Subcutaneous abdominal adipose tissue (tissue), 5 donors: ENCODE data around the gene TPM4.
A peak's percentile ranks its signal among the peaks of the same experiment; 100 is the strongest.

Experiments
- H3K27ac ChIP-seq: one replicate; pipeline ENCODE4 v1.7.0; 2013; ENCODE audit warnings: low read depth, mild to moderate bottlenecking, inconsistent platforms, low read length, moderate library complexity
- H3K27me3 ChIP-seq, 5 donors: one replicate each; pipeline ENCODE4 v1.7.0; 2013; ENCODE audit warnings: low read length in 5 of 5, inconsistent platforms in 1 of 5; ENCODE audit not compliant: control insufficient read depth in 5 of 5, insufficient read depth in 4 of 5
- H3K36me3 ChIP-seq, 5 donors: one replicate each; pipeline ENCODE4 v1.7.0; 2013; ENCODE audit warnings: low read length in 5 of 5; ENCODE audit not compliant: control insufficient read depth in 5 of 5, insufficient read depth in 5 of 5
- H3K4me1 ChIP-seq, 5 donors: one replicate each; pipeline ENCODE4 v1.7.0; 2013; ENCODE audit warnings: low read length in 5 of 5, mild to moderate bottlenecking in 3 of 5, moderate library complexity in 1 of 5; ENCODE audit not compliant: control insufficient read depth in 5 of 5, insufficient read depth in 5 of 5
- H3K4me3 ChIP-seq, 5 donors: one replicate each; pipeline ENCODE4 v1.7.0; 2013; ENCODE audit warnings: low read length in 5 of 5, low read depth in 1 of 5
- H3K9ac ChIP-seq, 5 donors: one replicate each; pipeline ENCODE4 v1.7.0; 2013; ENCODE audit warnings: low read length in 5 of 5, mild to moderate bottlenecking in 4 of 5, moderate library complexity in 3 of 5
- H3K9me3 ChIP-seq, 5 donors: one replicate each; pipeline ENCODE4 v1.7.0; 2013; ENCODE audit warnings: low read length in 5 of 5; ENCODE audit not compliant: control insufficient read depth in 5 of 5
- donor health status: healthy.
- donor health status: healthy.
- donor health status: healthy.
- donor health status: healthy.
- donor health status: healthy.

Gene TPM4

DNA sequence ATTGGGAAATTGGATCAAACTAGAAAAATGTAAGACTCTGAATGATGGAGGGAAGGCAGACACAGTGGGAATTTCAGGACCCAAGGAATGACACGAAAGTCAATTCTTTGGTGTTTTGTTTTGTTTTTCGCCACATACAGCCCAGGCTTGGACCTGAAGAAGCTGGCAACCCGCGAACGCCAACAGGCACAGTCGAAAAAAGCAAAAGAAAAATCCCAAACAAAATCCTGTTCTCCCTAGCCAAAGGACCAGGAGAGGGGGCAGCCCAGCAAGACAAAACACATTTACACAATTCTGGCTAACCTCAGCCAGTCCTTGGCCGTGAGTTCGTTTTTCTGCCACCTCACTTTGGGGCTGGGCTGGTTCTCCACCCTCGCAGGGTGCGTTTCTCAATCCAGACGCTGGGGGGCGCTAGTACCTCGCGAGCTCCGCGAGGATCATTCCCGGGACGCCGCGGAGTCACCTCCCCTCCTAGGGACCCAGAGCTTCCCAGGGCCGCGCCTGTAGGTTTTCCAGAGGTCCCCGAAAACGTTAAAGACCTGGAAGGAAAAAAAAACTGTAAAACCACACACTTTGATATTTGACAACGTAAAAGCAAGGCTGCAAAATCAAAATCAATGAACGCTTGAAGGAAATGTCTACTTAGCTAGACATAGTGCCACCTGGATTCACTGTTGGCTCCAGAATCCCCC is 34.9 kb upstream of the TPM4 start:
- H3K9me3 ChIP-seq, result no peaks in the 10 kb centered on the region
- H3K27me3 ChIP-seq, result no peaks in the 10 kb centered on the region
- H3K4me1 ChIP-seq, result peaks cover 0 to 18% (median 13%) of the 10 kb centered on the region in 5 donors
- H3K36me3 ChIP-seq, result no peaks in the 10 kb centered on the region
- peak overlapping the region; percentile 12 to 54 (median 41) for H3K4me3 ChIP-seq
- peak overlapping the region in 3 of 5 donors; percentile 21 to 46 (median 38) for H3K9ac ChIP-seq
- H3K27ac ChIP-seq, result no peak overlapping the region

GRCh38 chr19:16041991-16042386 is 34.3 kb upstream of the TPM4 start:
- Histone ChIP-seq H3K27me3 (no peaks in the 10 kb centered on the region), H3K4me1 (peaks cover 0 to 18% (median 13%) of the 10 kb centered on the region in 5 donors), H3K27ac (no peak overlapping the region), H3K36me3 (no peaks in the 10 kb centered on the region), H3K4me3 (peak overlapping the region in 1 of 5 donors; percentile 19), H3K9me3 (no peaks in the 10 kb centered on the region), H3K9ac (no peak overlapping the region)

DNA sequence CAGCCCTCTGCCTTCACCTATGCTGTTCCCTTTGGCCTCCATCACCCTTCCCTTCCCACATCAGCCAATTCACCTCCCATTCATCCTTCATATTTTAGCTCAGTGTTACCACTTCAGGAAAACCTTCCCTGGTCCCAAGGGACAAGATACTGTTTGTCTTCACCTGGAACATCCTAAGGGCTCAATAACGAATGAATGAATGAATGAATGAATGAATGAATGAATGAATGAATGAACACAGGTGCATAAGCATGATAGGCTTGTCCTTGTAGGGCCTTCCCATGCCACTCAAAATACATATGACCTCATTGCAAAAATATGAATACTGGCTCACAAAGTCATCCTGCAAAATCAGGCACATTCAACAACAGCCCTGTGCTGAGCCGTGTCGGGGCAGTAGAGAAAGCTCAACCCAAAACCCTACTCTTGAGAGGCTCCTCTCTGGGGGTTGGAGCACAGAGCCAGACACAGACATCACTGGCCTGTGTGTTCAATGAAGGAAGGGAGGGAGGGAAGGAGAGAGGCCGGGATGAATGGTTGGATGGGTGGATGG is 33.7 kb upstream of the TPM4 start:
- H3K9me3 ChIP-seq, result no peaks in the 10 kb centered on the region
- no peak overlapping the region for H3K9ac ChIP-seq
- H3K27me3 ChIP-seq, result no peaks in the 10 kb centered on the region

DNA sequence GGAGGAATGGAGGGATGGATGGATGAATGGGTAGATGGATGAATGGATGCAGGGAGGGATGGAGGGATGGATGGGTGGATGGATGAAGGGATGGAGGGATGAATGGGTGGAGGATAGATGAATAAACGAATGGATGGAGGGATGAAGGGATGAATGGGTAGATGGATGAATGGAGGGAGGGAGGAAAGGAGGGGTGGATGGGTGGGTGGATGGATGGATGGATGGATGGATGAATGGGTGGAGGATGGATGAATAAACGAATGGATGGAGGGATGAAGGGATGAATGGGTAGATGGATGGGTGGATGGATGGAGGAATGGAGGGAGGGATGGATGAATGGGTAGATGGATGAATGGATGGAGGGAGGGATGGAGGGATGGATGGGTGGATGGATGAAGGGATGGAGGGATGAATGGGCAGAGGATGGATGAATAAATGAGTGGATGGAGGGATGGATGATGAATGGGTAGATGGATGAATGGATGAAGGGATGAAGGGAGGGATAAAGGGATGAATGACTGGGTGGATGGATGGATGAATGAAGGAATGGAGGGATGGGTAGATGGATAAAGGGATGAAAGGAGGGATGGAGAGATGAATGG is 33.0 kb upstream of the TPM4 start:
- Histone ChIP-seq H3K36me3 (no peaks in the 10 kb centered on the region), H3K27ac (no peak overlapping the region), H3K4me3 (no peak overlapping the region), H3K9ac (no peak overlapping the region), H3K4me1 (peaks cover 0 to 18% (median 13%) of the 10 kb centered on the region in 5 donors), H3K9me3 (no peaks in the 10 kb centered on the region), H3K27me3 (no peaks in the 10 kb centered on the region)

More for the DNA sequence above, 33.7 kb upstream of the TPM4 start:
- Histone ChIP-seq H3K4me3 (no peak overlapping the region), H3K27ac (no peak overlapping the region), H3K4me1 (peaks cover 0 to 18% (median 13%) of the 10 kb centered on the region in 5 donors), H3K36me3 (no peaks in the 10 kb centered on the region)

GRCh38 chr19:16044746-16045145 is 31.5 kb upstream of the TPM4 start:
- H3K27ac ChIP-seq, result no peak overlapping the region
- no peak overlapping the region for H3K4me3 ChIP-seq
- H3K36me3 ChIP-seq, result no peaks in the 10 kb centered on the region
- H3K9me3 ChIP-seq, result no peaks in the 10 kb centered on the region
- H3K27me3 ChIP-seq, result no peaks in the 10 kb centered on the region
- H3K9ac ChIP-seq, result no peak overlapping the region
- peaks cover 0 to 18% (median 13%) of the 10 kb centered on the region in 5 donors for H3K4me1 ChIP-seq

DNA sequence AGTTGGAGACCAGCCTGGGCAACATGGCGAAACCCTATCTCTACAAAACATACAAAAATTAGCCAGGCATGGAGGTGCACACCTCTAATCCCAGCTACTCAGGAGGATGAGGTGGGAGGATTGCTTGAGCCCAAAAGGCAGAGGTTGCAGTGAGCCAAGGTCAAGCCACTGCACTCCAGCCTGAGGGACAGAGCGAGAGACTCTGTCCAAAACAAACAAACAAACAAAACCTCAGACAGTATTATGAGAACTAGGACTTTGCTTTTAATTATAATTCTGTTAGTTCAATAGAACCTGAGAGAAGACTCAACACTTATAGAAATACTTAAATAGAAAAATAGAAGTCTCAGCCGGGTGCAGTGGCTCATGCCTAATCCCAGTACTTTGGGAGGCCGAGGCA is 31.1 kb upstream of the TPM4 start:
- no peak overlapping the region for H3K9ac ChIP-seq
- H3K36me3 ChIP-seq, result no peaks in the 10 kb centered on the region
- H3K4me3 ChIP-seq, result no peak overlapping the region
- H3K27me3 ChIP-seq, result no peaks in the 10 kb centered on the region
- no peaks in the 10 kb centered on the region for H3K9me3 ChIP-seq
- peaks cover 0 to 17% (median 13%) of the 10 kb centered on the region in 5 donors for H3K4me1 ChIP-seq
- no peak overlapping the region for H3K27ac ChIP-seq

DNA sequence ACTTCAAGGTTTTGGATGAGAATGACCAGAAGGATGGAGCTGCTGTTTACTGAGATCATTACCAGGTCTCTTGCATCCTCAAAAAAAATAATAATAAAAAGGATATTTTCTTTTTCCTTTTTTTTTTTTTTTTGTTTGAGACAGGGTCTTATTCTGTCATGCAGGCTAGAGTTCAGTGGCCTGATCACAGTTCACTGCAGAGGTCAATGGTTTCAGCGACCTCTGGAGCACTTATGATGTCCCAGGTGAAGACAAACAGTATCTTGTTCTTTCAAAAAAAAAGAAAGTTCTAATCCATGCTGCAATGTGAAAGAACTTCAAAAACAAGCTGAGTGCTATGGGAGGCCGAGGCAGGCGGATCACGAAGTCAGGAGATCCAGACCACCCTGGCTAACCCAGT is 30.4 kb upstream of the TPM4 start:
- Histone ChIP-seq H3K9me3 (no peaks in the 10 kb centered on the region), H3K4me3 (no peak overlapping the region), H3K36me3 (no peaks in the 10 kb centered on the region), H3K4me1 (peaks cover 0 to 9% (median 9%) of the 10 kb centered on the region in 5 donors), H3K27ac (no peak overlapping the region), H3K27me3 (peaks cover 0 to 2% (median 0%) of the 10 kb centered on the region in 5 donors), H3K9ac (no peak overlapping the region)

GRCh38 chr19:16048583-16048982 is 27.7 kb upstream of the TPM4 start:
- no peak overlapping the region for H3K4me3 ChIP-seq
- no peaks in the 10 kb centered on the region for H3K36me3 ChIP-seq
- no peaks in the 10 kb centered on the region for H3K4me1 ChIP-seq

DNA sequence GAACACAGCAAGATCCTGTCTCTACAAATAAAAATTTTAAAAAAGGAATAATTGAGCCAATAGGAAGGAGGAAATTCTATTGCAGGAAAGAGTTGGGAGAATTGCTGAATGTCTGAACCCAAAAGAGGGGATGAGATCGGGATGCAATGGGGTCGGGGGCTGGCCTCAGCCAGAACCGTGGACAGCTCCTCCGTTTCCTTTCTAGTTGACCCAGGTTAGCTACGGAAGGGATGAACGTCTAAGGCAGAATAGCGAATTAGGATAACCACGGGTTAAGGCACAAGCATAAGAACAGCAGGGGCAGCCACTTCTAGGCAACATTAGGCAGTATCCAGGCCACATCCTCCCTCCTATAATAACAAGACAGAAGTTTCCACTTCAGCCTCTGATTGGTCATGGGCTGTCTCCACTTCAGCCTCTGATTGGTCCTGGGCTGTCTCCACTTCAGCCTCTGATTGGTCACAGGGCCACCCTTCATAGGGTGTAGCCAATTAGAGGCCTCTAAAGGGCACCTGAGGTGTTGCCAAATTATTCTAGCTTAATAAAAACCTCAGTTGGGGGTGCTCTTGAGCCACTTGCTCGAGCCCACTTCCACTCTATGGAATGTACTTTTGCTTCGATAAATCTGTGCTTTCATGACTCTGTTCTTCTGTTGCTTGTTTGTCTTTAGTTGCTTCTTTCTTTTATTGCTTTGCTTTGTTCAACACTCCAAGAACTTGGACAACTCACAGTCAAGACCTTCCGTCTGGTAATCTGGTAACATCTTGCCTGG is 24.9 kb upstream of the TPM4 start:
- no peak overlapping the region for H3K9ac ChIP-seq
- no peak overlapping the region for H3K4me3 ChIP-seq
- peaks cover 0 to 5% (median 0%) of the 10 kb centered on the region in 5 donors for H3K9me3 ChIP-seq
- no peaks in the 10 kb centered on the region for H3K36me3 ChIP-seq
- H3K4me1 ChIP-seq, result no peaks in the 10 kb centered on the region
- H3K27ac ChIP-seq, result no peak overlapping the region
- H3K27me3 ChIP-seq, result peaks cover 0 to 2% (median 0%) of the 10 kb centered on the region in 5 donors

More at GRCh38 chr19:16048583-16048982, 27.7 kb upstream of the TPM4 start:
- Histone ChIP-seq H3K9ac (no peak overlapping the region), H3K27me3 (peaks cover 0 to 2% (median 0%) of the 10 kb centered on the region in 5 donors), H3K27ac (no peak overlapping the region), H3K9me3 (no peaks in the 10 kb centered on the region)
